OCI-LY1 (cell line): Measurements from ENCODE around the gene TTC28.

Source experiments
- EZH2 ChIP-seq: fragments of 200-600 bp; sonication (generic), shearing (Covaris generic); IDR thresholded peaks from 2 replicates; pipeline ENCODE4 v1.8.0; 2017; ENCODE audit warnings: borderline replicate concordance, mixed run types, mild to moderate bottlenecking, antibody characterized with exemption, low read length, moderate library complexity, mixed read lengths
- TF ChIP-seq, protein P1 (sequence below): fragments of 200-600 bp; sonication (generic), shearing (Covaris generic); IDR thresholded peaks from 2 replicates; pipeline ENCODE4 v1.5.1; 2017; ENCODE audit warnings: mild to moderate bottlenecking, antibody characterized with exemption, low read length, moderate library complexity, mixed read lengths

DNA sequence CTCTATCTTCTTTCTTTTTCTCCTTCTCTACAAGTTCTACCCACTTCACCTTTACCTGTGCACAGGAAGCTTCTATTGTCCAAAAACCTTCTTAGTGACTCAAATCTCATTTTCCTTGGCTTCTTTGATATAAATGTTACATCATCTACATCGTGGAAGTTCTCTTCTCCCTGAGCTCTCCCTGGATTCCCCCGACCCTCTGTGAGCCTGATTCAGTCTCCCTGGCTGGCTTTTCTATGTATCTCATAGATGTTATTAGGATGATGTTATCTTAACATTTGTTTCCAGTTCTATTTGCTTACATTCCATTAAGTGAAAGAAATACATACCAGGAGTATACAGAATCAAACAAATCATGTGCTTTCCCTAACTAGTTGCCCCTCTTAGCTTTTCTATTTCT, 524.8 kb downstream of the TTC28 start:
- TF ChIP-seq, protein P1, sequence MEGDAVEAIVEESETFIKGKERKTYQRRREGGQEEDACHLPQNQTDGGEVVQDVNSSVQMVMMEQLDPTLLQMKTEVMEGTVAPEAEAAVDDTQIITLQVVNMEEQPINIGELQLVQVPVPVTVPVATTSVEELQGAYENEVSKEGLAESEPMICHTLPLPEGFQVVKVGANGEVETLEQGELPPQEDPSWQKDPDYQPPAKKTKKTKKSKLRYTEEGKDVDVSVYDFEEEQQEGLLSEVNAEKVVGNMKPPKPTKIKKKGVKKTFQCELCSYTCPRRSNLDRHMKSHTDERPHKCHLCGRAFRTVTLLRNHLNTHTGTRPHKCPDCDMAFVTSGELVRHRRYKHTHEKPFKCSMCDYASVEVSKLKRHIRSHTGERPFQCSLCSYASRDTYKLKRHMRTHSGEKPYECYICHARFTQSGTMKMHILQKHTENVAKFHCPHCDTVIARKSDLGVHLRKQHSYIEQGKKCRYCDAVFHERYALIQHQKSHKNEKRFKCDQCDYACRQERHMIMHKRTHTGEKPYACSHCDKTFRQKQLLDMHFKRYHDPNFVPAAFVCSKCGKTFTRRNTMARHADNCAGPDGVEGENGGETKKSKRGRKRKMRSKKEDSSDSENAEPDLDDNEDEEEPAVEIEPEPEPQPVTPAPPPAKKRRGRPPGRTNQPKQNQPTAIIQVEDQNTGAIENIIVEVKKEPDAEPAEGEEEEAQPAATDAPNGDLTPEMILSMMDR = no peak
- TF ChIP-seq EZH2 = no peak
